Adrenal gland (tissue), 5 donors: ENCODE data around the gene MINDY4.

Experiments
- CTCF ChIP-seq, 6 experiments: fragments of 450-650 bp in 4 of 6; fragments of 200-600 bp in 2 of 6; sonication (generic) in 1 of 6; IDR thresholded peaks; 1 replicate in 5 of 6; 2 replicates in 1 of 6; pipeline versions ENCODE4 v1.5.1 to v1.8.0; 2016 to 2021; ENCODE audit warnings: antibody characterized with exemption in 6 of 6, mild to moderate bottlenecking in 2 of 6, moderate library complexity in 1 of 6
- POLR2A ChIP-seq, 2 donors: fragments of 450-650 bp; IDR thresholded peaks; one replicate each; pipeline ENCODE4 v1.6.1; 2017; ENCODE audit warnings: antibody characterized with exemption in 2 of 2, mild to moderate bottlenecking in 2 of 2, moderate library complexity in 1 of 2
- donor health status: DM: no; HTN: no; CAD: no.

- TF ChIP-seq CTCF (IDR thresholded peaks at IDR 0.05) (no peak), POLR2A (IDR thresholded peaks at IDR 0.05) (no peak)
Measured at GRCh38 chr7:30846378-30846777, 75.2 kb downstream of the MINDY4 start.
